ENCODE data around the gene ACSS2. TPM values are rescaled to one million over a fixed set of nuclear protein-coding genes. Genes with fewer than 3 reads are reported as not detected.

The ACSS2 gene
- total RNA-seq, 1 donor from 2014 or later: 18.7 TPM

GRCh38 chr20:34970193-34970840 lies 93.9 kb downstream of the ACSS2 start:
- Mint-ChIP-seq H3K4me1 (ENCODE audit: low read depth, unreplicated experiment) (no peaks in the 10 kb centered on the region), H3K36me3 (ENCODE audit: low read depth, unreplicated experiment) (no peaks in the 10 kb centered on the region), H3K9me3 (ENCODE audit: unreplicated experiment) (peaks cover 3% of the 10 kb centered on the region), H3K27ac (ENCODE audit: unreplicated experiment) (no peak overlapping the region), H3K4me3 (ENCODE audit: unreplicated experiment) (no peak overlapping the region), H3K27me3 (ENCODE audit: low read depth, unreplicated experiment) (peaks cover 25% of the 10 kb centered on the region)
- no peak overlapping the region for H3K9ac ChIP-seq (ENCODE audit: low read length)
- no peak overlapping the region for H3K27ac ChIP-seq (ENCODE audit: low read depth, low read length)
- H4K20me1 ChIP-seq (ENCODE audit: insufficient read depth, low read length): no peaks in the 10 kb centered on the region
- TF ChIP-seq EZH2 (IDR thresholded peaks at IDR 0.05; ENCODE audit: insufficient read depth, low read length) (no peak), CTCF (IDR thresholded peaks at IDR 0.05; ENCODE audit: insufficient read depth, low read depth, low read length) (no peak)
- H3K36me3 ChIP-seq (ENCODE audit: insufficient read depth, low read length): no peaks in the 10 kb centered on the region
- no peaks in the 10 kb centered on the region for H3K27me3 ChIP-seq (ENCODE audit: insufficient read depth, low read length)
- H3K9me3 ChIP-seq (ENCODE audit: insufficient read depth, low read depth, low read length): no peaks in the 10 kb centered on the region
- no peak overlapping the region for H3K4me2 ChIP-seq (ENCODE audit: low read length)
- no peaks in the 10 kb centered on the region for H3K79me2 ChIP-seq (ENCODE audit: insufficient read depth, low read length)
- H2AFZ ChIP-seq (ENCODE audit: low read depth, low read length): no peak overlapping the region
- no peak overlapping the region for H3K4me3 ChIP-seq (ENCODE audit: insufficient read depth, low read depth, low read length)
- no peaks in the 10 kb centered on the region for H3K4me1 ChIP-seq (ENCODE audit: insufficient read depth, low read length)
- FAIRE-seq (no peak), DNase-seq (ENCODE audit: low read depth) (no peak)

- H3K79me2 ChIP-seq (ENCODE audit: insufficient read depth, low read length): no peaks in the 10 kb centered on the region
- no peak overlapping the region for H2AFZ ChIP-seq (ENCODE audit: low read depth, low read length)
- DNase-seq (ENCODE audit: low read depth) (no peak), FAIRE-seq (no peak)
- no peak overlapping the region for H3K27ac ChIP-seq (ENCODE audit: low read depth, low read length)
- H3K9me3 Mint-ChIP-seq (ENCODE audit: unreplicated experiment): peaks cover 3% of the 10 kb centered on the region
- no peak overlapping the region for H3K27ac Mint-ChIP-seq (ENCODE audit: unreplicated experiment)
- H3K4me1 Mint-ChIP-seq (ENCODE audit: low read depth, unreplicated experiment): no peaks in the 10 kb centered on the region
- H3K36me3 ChIP-seq (ENCODE audit: insufficient read depth, low read length): no peaks in the 10 kb centered on the region
- no peak overlapping the region for H3K9ac ChIP-seq (ENCODE audit: low read length)
- no peaks in the 10 kb centered on the region for H3K9me3 ChIP-seq (ENCODE audit: insufficient read depth, low read depth, low read length)
- no peaks in the 10 kb centered on the region for H3K4me1 ChIP-seq (ENCODE audit: insufficient read depth, low read length)
- H3K27me3 ChIP-seq (ENCODE audit: insufficient read depth, low read length): peaks cover 2% of the 10 kb centered on the region
- no peak overlapping the region for H3K4me2 ChIP-seq (ENCODE audit: low read length)
- no peak overlapping the region for H3K4me3 ChIP-seq (ENCODE audit: insufficient read depth, low read depth, low read length)
- no peak overlapping the region for H3K4me3 Mint-ChIP-seq (ENCODE audit: unreplicated experiment)
- peaks cover 27% of the 10 kb centered on the region for H3K27me3 Mint-ChIP-seq (ENCODE audit: low read depth, unreplicated experiment)
- H3K36me3 Mint-ChIP-seq (ENCODE audit: low read depth, unreplicated experiment): no peaks in the 10 kb centered on the region
- no peaks in the 10 kb centered on the region for H4K20me1 ChIP-seq (ENCODE audit: insufficient read depth, low read length)
- no peak for TF ChIP-seq EZH2 (IDR thresholded peaks at IDR 0.05; ENCODE audit: insufficient read depth, low read length)
- TF ChIP-seq CTCF (IDR thresholded peaks at IDR 0.05; ENCODE audit: insufficient read depth, low read depth, low read length): no peak
Observed at GRCh38 chr20:34970846-34971560, 94.6 kb downstream of the ACSS2 start.
